GM12878 (cell line): ENCODE data around the gene VPS8. TPM values are rescaled to one million over a fixed set of nuclear protein-coding genes. Genes with fewer than 3 reads are reported as not detected.

Experiments used
- ATAC-seq: fragments of 200-7000 bp; cut with Tn5 transposase; 3 replicates; pipeline ENCODE4 v1.9.1; 2020; ENCODE audit warnings: mild to moderate bottlenecking, moderate library complexity
- BruUV-seq: library from RNA; stranded (reverse); fragments of 400-500 nt; replicated peaks from 2 replicates; lab custom pipeline; 2021; lab: Mats Ljungman, UMichigan
- CTCF ChIA-PET: fragments of 300-600 bp; sonication (Branson Sonifier 250); formaldehyde crosslinking; extraction: SDS; loops from one replicate; lab custom pipeline; 2021; ENCODE audit warnings: inconsistent platforms; lab: Yijun Ruan, JAX
- POLR2A ChIA-PET: fragments of 350-600 bp; formaldehyde crosslinking; extraction: SDS; loops from one replicate; lab custom pipeline; 2021; ENCODE audit warnings: inconsistent platforms; lab: Charles Lee
- RAD21 ChIA-PET: fragments of 300-600 bp; sonication (Branson Sonifier 250); formaldehyde crosslinking; loops from one replicate; lab custom pipeline; 2023; ENCODE audit warnings: antibody characterized with exemption; ENCODE audit not compliant: unreplicated experiment; lab: Charles Lee
- SMC1A ChIA-PET: fragments of 300-600 bp; sonication (Branson Sonifier 250); formaldehyde crosslinking; loops from one replicate; lab custom pipeline; 2023; ENCODE audit not compliant: unreplicated experiment, uncharacterized antibody; lab: Charles Lee
- DNase-seq: peaks from one replicate; pipeline ENCODE4 v3.0.0-alpha.2; 2011; ENCODE audit warnings: low read depth, low spot score
- FAIRE-seq: peaks from 3 replicates; lab custom pipeline; 2011; peaks lifted over from hg19 to GRCh38; lab: Jason Lieb, UNC
- H2AFZ ChIP-seq: 2 replicates; pipeline ENCODE4 v1.6.0; 2011; ENCODE audit warnings: low read depth, low read length, control low read depth; ENCODE audit not compliant: control insufficient read depth
- H3K27ac ChIP-seq: 2 replicates; pipeline ENCODE4 v1.5.1; 2011; ENCODE audit warnings: control low read depth; ENCODE audit not compliant: control insufficient read depth, insufficient read depth
- H3K27me3 ChIP-seq, 2 experiments: replicated peaks in 1 of 2; 2 replicates each; pipeline versions ENCODE4 v1.6.0 to v1.6.1; 2011; ENCODE audit warnings: low read length in 1 of 2; ENCODE audit not compliant: control insufficient read depth in 2 of 2, insufficient read depth in 2 of 2
- H3K36me3 ChIP-seq, 2 experiments: 2 replicates each; pipeline ENCODE4 v1.5.1; 2011; ENCODE audit warnings: low read length in 1 of 2; ENCODE audit not compliant: control insufficient read depth in 2 of 2, insufficient read depth in 2 of 2
- H3K4me1 ChIP-seq: 2 replicates; pipeline ENCODE4 v1.6.1; 2011; ENCODE audit warnings: mild to moderate bottlenecking, low read length, moderate library complexity, mixed read lengths; ENCODE audit not compliant: control insufficient read depth, insufficient read depth
- H3K4me2 ChIP-seq: 2 replicates; pipeline ENCODE4 v1.6.0; 2011; ENCODE audit warnings: control low read depth; ENCODE audit not compliant: control insufficient read depth, insufficient read depth
- H3K4me3 ChIP-seq: fragments of 200-600 bp; sonication (generic); 2 replicates; pipeline ENCODE4 v1.5.1; 2016
- H3K79me2 ChIP-seq: 2 replicates; pipeline ENCODE4 v1.6.0; 2011; ENCODE audit warnings: low read length; ENCODE audit not compliant: control insufficient read depth, insufficient read depth
- H3K9ac ChIP-seq: 2 replicates; pipeline ENCODE4 v1.8.0; 2011; ENCODE audit warnings: low read length, control low read depth, mixed read lengths; ENCODE audit not compliant: control insufficient read depth, insufficient read depth
- H3K9me3 ChIP-seq: replicated peaks from 3 replicates; pipeline ENCODE4 v1.5.1; 2011; ENCODE audit warnings: mild to moderate bottlenecking, low read length; ENCODE audit not compliant: control insufficient read depth, insufficient read depth
- H4K20me1 ChIP-seq: 2 replicates; pipeline ENCODE4 v1.6.0; 2011; ENCODE audit not compliant: control insufficient read depth, insufficient read depth
- CHD4 ChIP-seq: fragments of 200-600 bp; sonication (generic); IDR thresholded peaks from 2 replicates; pipeline ENCODE4 v1.6.1; 2016; ENCODE audit warnings: mild to moderate bottlenecking
- GATAD2B ChIP-seq: fragments of 450-650 bp; conservative IDR thresholded peaks from 2 replicates; pipeline ENCODE4 v1.6.1; 2017; ENCODE audit warnings: low read depth, mild to moderate bottlenecking, moderate library complexity
- HDAC2 ChIP-seq: fragments of 200-600 bp; sonication (generic); IDR thresholded peaks from 2 replicates; pipeline ENCODE4 v1.6.1; 2017
- JUND ChIP-seq: IDR thresholded peaks from 2 replicates; pipeline ENCODE4 v1.6.1; 2012; ENCODE audit warnings: low read depth, mild to moderate bottlenecking, low read length, improper control_type of control experiment, moderate library complexity
- NFIC ChIP-seq: IDR thresholded peaks from 2 replicates; pipeline ENCODE4 v1.6.1; 2012; ENCODE audit warnings: low read depth, mild to moderate bottlenecking, inconsistent platforms, low read length, moderate library complexity
- NR2C2 ChIP-seq: IDR thresholded peaks from 2 replicates; pipeline ENCODE4 v1.6.1; 2011; ENCODE audit warnings: borderline replicate concordance, low read depth; ENCODE audit not compliant: control insufficient read depth, insufficient read length
- PAX8 ChIP-seq: fragments of 450-650 bp; IDR thresholded peaks from 2 replicates; pipeline ENCODE4 v1.6.1; 2017; ENCODE audit warnings: mild to moderate bottlenecking, moderate library complexity
- STAT1 ChIP-seq: fragments of 450-650 bp; conservative IDR thresholded peaks from 2 replicates; pipeline ENCODE4 v1.6.1; 2014; ENCODE audit warnings: antibody characterized with exemption, mild to moderate bottlenecking
- STAT3 ChIP-seq: IDR thresholded peaks from 2 replicates; pipeline ENCODE4 v1.6.1; 2011; ENCODE audit warnings: low read depth, low read length, improper control_type of control experiment
- TAF1 ChIP-seq: IDR thresholded peaks from 2 replicates; pipeline ENCODE4 v1.6.1; 2011; ENCODE audit warnings: mild to moderate bottlenecking, low read depth, low read length, borderline replicate concordance
- USF2 ChIP-seq: IDR thresholded peaks from 2 replicates; pipeline ENCODE4 v1.6.1; 2011; ENCODE audit warnings: low read depth, low read length, improper control_type of control experiment, borderline replicate concordance
- ZNF24 ChIP-seq: fragments of 450-650 bp; IDR thresholded peaks from 2 replicates; pipeline ENCODE4 v1.6.1; 2017; ENCODE audit warnings: antibody characterized with exemption, mild to moderate bottlenecking
- WGBS: methylation state at CpG from one replicate; pipeline ENCODE4 v1.1.6; 2016; ENCODE audit warnings: low lambda C conversion rate; ENCODE audit not compliant: insufficient replicate concordance, insufficient coverage; ENCODE audit errors: missing lambda C conversion rate; 5-methylcytosine and 5-hydroxymethylcytosine counted together
- in situ Hi-C: fragments of 300-500 bp; cut with MboI; formaldehyde crosslinking; loops from 9 replicates; pipeline ENCODE4 v1.14.3; 2018; ENCODE audit warnings: mixed read lengths
- intact Hi-C: fragments of 100-400 bp; cut with micrococcal nuclease; formaldehyde crosslinking; loops from one replicate; pipeline ENCODE4 v1.14.2; 2022; ENCODE audit not compliant: unreplicated experiment
- polyA plus RNA-seq, 11 experiments: library from polyadenylated mRNA; depleted of rRNA in 4 of 11; unstranded in 6 of 11; stranded (reverse) in 5 of 11; fragments of >200 nt; fragmentation: Nextera tagmentation in 4 of 11; fragmentation: Illumina TruSeq in 1 of 11; extraction: Ambion mirVana in 4 of 11; extraction: Trizol in 1 of 11; gene quantifications; 1 replicate in 1 of 11; 2 replicates in 10 of 11; pipeline versions ENCODE4 v1.2.1 to v1.2.3, GENCODE V29; 2011 to 2016; ENCODE audit warnings: inconsistent platforms in 2 of 11, missing spikeins in 2 of 11, low read depth in 1 of 11
- total RNA-seq, 4 experiments: library from RNA; depleted of rRNA in 3 of 4; stranded (reverse); fragments of >200 nt in 3 of 4; fragmentation: Illumina TruSeq in 1 of 4; extraction: Trizol in 1 of 4; gene quantifications; 2 replicates each; pipeline versions ENCODE4 v1.2.1 to v1.2.3, GENCODE V29; 2013 to 2021

Gene VPS8
- total and polyA plus RNA-seq, 10 of the 15 experiments (the other 5 are each of a cell fraction or from before 2014, with no cell fraction given), result 8.9 to 34.7 (median 20.9) TPM

- TF ChIP-seq NR2C2 (no peak), USF2 (no peak), JUND (no peak), PAX8 (no peak), STAT3 (no peak), STAT1 (no peak), CHD4 (no peak)
These were observed 82.1 kb downstream of the VPS8 start (continued) for GRCh38 chr3:184894051-184894450.

- ChIA-PET RAD21 (no interaction called here), POLR2A (no interaction called here), SMC1A (no interaction called here), CTCF (interaction anchor here (0.6 to 1.1 kb wide), 3 partner anchors 10 to 355 kb away, joined by 3 to 5 read pairs (median 3); no protein-coding TSS in a partner anchor)
- in situ Hi-C loops, result no loop called here
- Histone ChIP-seq H3K79me2 (no peaks in the 10 kb centered on the region), H2AFZ (no peak overlapping the region), H4K20me1 (no peaks in the 10 kb centered on the region), H3K4me3 (no peak overlapping the region), H3K36me3 (no peaks in the 10 kb centered on the region), H3K9ac (no peak overlapping the region), H3K4me2 (no peak overlapping the region), H3K27ac (no peak overlapping the region), H3K4me1 (no peaks in the 10 kb centered on the region), H3K9me3 (no peaks in the 10 kb centered on the region), H3K27me3 (no peaks in the 10 kb centered on the region)
- intact Hi-C loops, result no loop called here
- WGBS, result 95% methylated on average over 4 of the region's 4 CpGs
- ATAC-seq (no peak), DNase-seq (no peak), FAIRE-seq (no peak)
- no peak for TF ChIP-seq TAF1
- TF ChIP-seq GATAD2B, result no peak
- TF ChIP-seq NFIC, result no peak
- TF ChIP-seq HDAC2, result no peak
- no peak for TF ChIP-seq ZNF24
- no TSS peak for BruUV-seq
These were observed 83.4 kb downstream of the VPS8 start for GRCh38 chr3:184895350-184895749.
